Heart left ventricle (tissue), 16 donors: ENCODE results near the gene FGFR1OP2. TPM values are rescaled to one million over a fixed set of nuclear protein-coding genes. Genes with fewer than 3 reads are reported as not detected.
A peak's percentile ranks its signal among the peaks of the same experiment; 100 is the strongest.

Source experiments
- ATAC-seq, 4 donors: fragments of 200-7000 bp; cut with Tn5 transposase; one replicate each; pipeline ENCODE4 v1.9.1; 2020 to 2022; ENCODE audit warnings: moderate library complexity in 4 of 4, mild to moderate bottlenecking in 3 of 4, moderate number of reproducible peaks in 1 of 4
- DNase-seq, 5 donors: peaks; one replicate each; pipeline ENCODE4 v3.0.0-alpha.2; 2020
- H3K27ac ChIP-seq, 12 donors: fragments of 200-600 bp; sonication (generic) in 4 of 12; one replicate each; pipeline versions ENCODE4 v1.5.0 to v1.8.0; 2016 to 2022; ENCODE audit warnings: mild to moderate bottlenecking in 2 of 12
- H3K27me3 ChIP-seq, 9 donors: fragments of 200-600 bp; sonication (generic) in 2 of 9; one replicate each; pipeline versions ENCODE4 v1.5.1 to v1.8.0; 2016 to 2022; ENCODE audit warnings: mild to moderate bottlenecking in 3 of 9
- H3K36me3 ChIP-seq, 9 donors: fragments of 200-600 bp; sonication (generic) in 2 of 9; one replicate each; pipeline versions ENCODE4 v1.5.0 to v1.8.0; 2018 to 2022; ENCODE audit warnings: mild to moderate bottlenecking in 2 of 9
- H3K4me1 ChIP-seq, 12 donors: fragments of 200-600 bp; sonication (generic) in 4 of 12; one replicate each; pipeline versions ENCODE4 v1.5.0 to v1.8.0; 2016 to 2022; ENCODE audit warnings: mild to moderate bottlenecking in 3 of 12
- H3K4me3 ChIP-seq, 12 donors: fragments of 200-600 bp; sonication (generic) in 4 of 12; one replicate each; pipeline versions ENCODE4 v1.5.0 to v1.8.0; 2017 to 2022; ENCODE audit warnings: mild to moderate bottlenecking in 9 of 12, moderate library complexity in 4 of 12
- H3K9me3 ChIP-seq, 12 donors: fragments of 200-600 bp; sonication (generic) in 4 of 12; one replicate each; pipeline versions ENCODE4 v1.5.0 to v1.8.0; 2016 to 2022; ENCODE audit warnings: mild to moderate bottlenecking in 1 of 12
- CTCF ChIP-seq, 12 donors: fragments of 200-600 bp; sonication (generic) in 4 of 12; IDR thresholded peaks; one replicate each; pipeline versions ENCODE4 v1.5.0 to v1.8.0; 2018 to 2022; ENCODE audit warnings: antibody characterized with exemption in 12 of 12, mild to moderate bottlenecking in 5 of 12
- POLR2A ChIP-seq, 2 donors: fragments of 450-650 bp; IDR thresholded peaks; one replicate each; pipeline ENCODE4 v1.6.1; 2017; ENCODE audit warnings: antibody characterized with exemption in 2 of 2, mild to moderate bottlenecking in 2 of 2, moderate library complexity in 2 of 2
- WGBS, 4 donors: extraction: QIAGEN DNeasy Blood & Tissue Kit in 2 of 4; methylation state at CpG; one replicate each; pipeline versions ENCODE4 v1.1.5 to v1.1.7; 2013 to 2018; 5-methylcytosine and 5-hydroxymethylcytosine counted together
- intact Hi-C, 10 donors: fragments of 100-400 bp; cut with DNase I; formaldehyde crosslinking; loops; one replicate each; pipeline versions ENCODE4 v1.11.1 to v1.14.2; 2022
- polyA plus RNA-seq, 2 donors: library from polyadenylated mRNA; stranded (reverse); fragments of 200-250 nt; gene quantifications; one replicate each; pipeline ENCODE4 v1.2.3, GENCODE V29; 2013
- total RNA-seq, 9 donors: library from RNA; depleted of rRNA in 2 of 9; stranded (reverse); fragments of >200 nt in 2 of 9; fragmentation: NEBNext Ultra II Directional in 3 of 9; extraction: Animal tissue kit (Norgen Biotek cat#: 25700) in 3 of 9; gene quantifications; one replicate each; pipeline versions ENCODE4 v1.1.0 to v1.2.4, GENCODE V29; 2016 to 2023
- donor health status: ischemic (EF 13 %, LVEDD 7.1; RV severe dilation, severe dysfunction).
- donor health status: healthy with polysubstance abuse.
- donor health status: DM: no; HTN: yes; CAD: no.
- donor health status: DM: no; HTN: no; CAD: no.
- donor health status: ischemic (EF 25% LVEDD 6.9; RV normal size, moderate dysfunction).
- donor health status: ischemic (EF 25% LVEDD 5.7; RV mildly dilated, moderate dysfunction).
- donor health status: healthy.
- donor health status: DM: yes; HTN: yes; CAD: no.
- donor health status: ischemic (EF 35%, LVEDD 5.7; RV mildly dilated, moderate dysfunction).
- donor health status: nonischemic (EF 11% LVEDD 7.7; RV severe dilation, severe dysfunction).
- donor health status: DM: yes; HTN: yes; CAD: no.
- donor health status: PGD.
- donor health status: ischemic (EF 29% LVEDD 5.4; RV normal size, mild dysfunction).
- donor health status: nonischemic (EF 23%, LVEDD 6.1; RV moderate dilation, normal function).

Gene FGFR1OP2
- total and polyA plus RNA-seq, 11 donors: 26.3 to 54.9 (median 30.8) TPM

- WGBS, 4 donors: 97 to 100% (median 98%) methylated on average over 2 of the region's 2 CpGs
- ATAC-seq (no peak), DNase-seq (no peak)
- intact Hi-C loops: no loop called here
- H3K4me1 ChIP-seq: peaks cover 0 to 19% (median 7%) of the 10 kb centered on the region in 12 donors
- no peak overlapping the region for H3K4me3 ChIP-seq
- TF ChIP-seq POLR2A (IDR thresholded peaks at IDR 0.05) (no peak), CTCF (IDR thresholded peaks at IDR 0.05) (no peak)
- H3K27ac ChIP-seq: no peak overlapping the region
- H3K27me3 ChIP-seq: no peaks in the 10 kb centered on the region
- H3K9me3 ChIP-seq: no peaks in the 10 kb centered on the region
- H3K36me3 ChIP-seq: peaks cover 0 to 73% (median 45%) of the 10 kb centered on the region in 9 donors
Observed at GRCh38 chr12:26982866-26983265, 44.6 kb downstream of the FGFR1OP2 start.

- TF ChIP-seq POLR2A (IDR thresholded peaks at IDR 0.05) (no peak), CTCF (IDR thresholded peaks at IDR 0.05) (no peak)
- Histone ChIP-seq H3K27ac (peak overlapping the region in 1 of 12 donors; percentile 42), H3K4me3 (no peak overlapping the region), H3K36me3 (peaks cover 0 to 65% (median 31%) of the 10 kb centered on the region in 9 donors), H3K9me3 (no peaks in the 10 kb centered on the region), H3K27me3 (no peaks in the 10 kb centered on the region), H3K4me1 (peaks cover 0 to 25% (median 4%) of the 10 kb centered on the region in 12 donors)
- ATAC-seq: peak; percentile 41 to 65 (median 54)
- intact Hi-C loops: no loop called here
- WGBS, 4 donors: 79 to 85% (median 84%) methylated on average over 10 of the region's 10 CpGs
- no peak for DNase-seq
Observed at GRCh38 chr12:26987634-26988424, 49.6 kb downstream of the FGFR1OP2 start.

GRCh38 chr12:26988703-26989102 lies 50.4 kb downstream of the FGFR1OP2 start:
- Histone ChIP-seq H3K27me3 (no peaks in the 10 kb centered on the region), H3K4me1 (peaks cover 0 to 25% (median 4%) of the 10 kb centered on the region in 12 donors), H3K9me3 (no peaks in the 10 kb centered on the region), H3K4me3 (no peak overlapping the region), H3K27ac (no peak overlapping the region), H3K36me3 (peaks cover 0 to 64% (median 31%) of the 10 kb centered on the region in 9 donors)
- ATAC-seq (no peak), DNase-seq (no peak)
- intact Hi-C loops: no loop called here
- WGBS, 4 donors: 84 to 93% (median 85%) methylated on average over 4 of the region's 4 CpGs
- TF ChIP-seq POLR2A (IDR thresholded peaks at IDR 0.05) (no peak), CTCF (IDR thresholded peaks at IDR 0.05) (no peak)

GRCh38 chr12:26989873-26990272 lies 51.6 kb downstream of the FGFR1OP2 start:
- peaks cover 0 to 25% (median 4%) of the 10 kb centered on the region in 12 donors for H3K4me1 ChIP-seq

More at GRCh38 chr12:26989873-26990272, 51.6 kb downstream of the FGFR1OP2 start:
- no peak for TF ChIP-seq CTCF (IDR thresholded peaks at IDR 0.05)
- no peak for TF ChIP-seq POLR2A (IDR thresholded peaks at IDR 0.05)
- ATAC-seq (peak in 1 of 4 donors; percentile 61), DNase-seq (no peak)
- no peaks in the 10 kb centered on the region for H3K27me3 ChIP-seq
- peaks cover 0 to 66% (median 38%) of the 10 kb centered on the region in 9 donors for H3K36me3 ChIP-seq
- H3K4me3 ChIP-seq: no peak overlapping the region
- no peak overlapping the region for H3K27ac ChIP-seq
- no peaks in the 10 kb centered on the region for H3K9me3 ChIP-seq
- WGBS, 4 donors: 56 to 61% (median 57%) methylated on average over 4 of the region's 4 CpGs
- intact Hi-C loops: no loop called here
